K562 (cell line): Measurements from ENCODE around the gene LRRC41. TPM values are rescaled to one million over a fixed set of nuclear protein-coding genes. Genes with fewer than 3 reads are reported as not detected.

Experiments
- CBX8 ChIP-seq: fragments of 200-600 bp; sonication (generic); IDR thresholded peaks from 2 replicates; pipeline ENCODE4 v1.6.1; 2012; ENCODE audit warnings: borderline replicate concordance, mixed run types, low read depth, mild to moderate bottlenecking, moderate library complexity, mixed read lengths, low read length, control low read depth, inconsistent platforms; ENCODE audit not compliant: poor library complexity, severe bottlenecking; ENCODE audit errors: extremely low read depth
- CC2D1A ChIP-seq: fragments of 450-650 bp; IDR thresholded peaks from 2 replicates; pipeline ENCODE4 v1.6.1; 2017; ENCODE audit warnings: mild to moderate bottlenecking
- CEBPG ChIP-seq, 3 experiments: fragments of 200-800 bp in 1 of 3; sonication (Bioruptor generic) in 1 of 3; sonication (generic) in 1 of 3; formaldehyde crosslinking in 1 of 3; IDR thresholded peaks in 2 of 3; conservative IDR thresholded peaks in 1 of 3; 2 replicates each; pipeline versions ENCODE4 v1.6.1 to v1.8.0; 2016 to 2022; ENCODE audit warnings: missing compliant biosample characterization in 2 of 3, missing genetic modification characterization in 2 of 3, mild to moderate bottlenecking in 1 of 3, missing genetic modification reagents in 1 of 3
- E2F3 ChIP-seq: fragments of 250-450 bp; sonication (Bioruptor Pico); IDR thresholded peaks from 2 replicates; pipeline ENCODE4 v1.4.0; 2020; ENCODE audit warnings: mild to moderate bottlenecking
- MTF1 ChIP-seq: fragments of 250-450 bp; sonication (Bioruptor Pico); IDR thresholded peaks from 2 replicates; pipeline ENCODE4 v1.9.0; 2021; ENCODE audit warnings: moderate library complexity, mild to moderate bottlenecking, inconsistent platforms, borderline replicate concordance
- NFE2L1 ChIP-seq: fragments of 450-650 bp; IDR thresholded peaks from 2 replicates; pipeline ENCODE4 v1.6.1; 2016; ENCODE audit warnings: missing genetic modification characterization, low read depth, mild to moderate bottlenecking, missing compliant biosample characterization, moderate library complexity, borderline replicate concordance
- NFRKB ChIP-seq: fragments of 450-650 bp; IDR thresholded peaks from 2 replicates; pipeline ENCODE4 v1.6.1; 2016; ENCODE audit warnings: low read depth
- POLR2G ChIP-seq: fragments of 200-400 bp; formaldehyde crosslinking; IDR thresholded peaks from 2 replicates; pipeline ENCODE4 v1.6.1; 2017; ENCODE audit warnings: low read depth, mild to moderate bottlenecking, antibody characterized with exemption, low read length, moderate library complexity
- POLR3G ChIP-seq: IDR thresholded peaks from 2 replicates; pipeline ENCODE4 v1.6.1; 2011; ENCODE audit not compliant: insufficient read length, insufficient replicate concordance; ENCODE audit errors: extremely low read depth
- PREB ChIP-seq: sonication (generic); formaldehyde crosslinking; IDR thresholded peaks from 2 replicates; pipeline ENCODE4 v1.8.1; 2023; ENCODE audit warnings: mild to moderate bottlenecking, missing genetic modification reagents
- PTTG1 ChIP-seq: fragments of 450-650 bp; IDR thresholded peaks from 2 replicates; pipeline ENCODE4 v1.6.1; 2016; ENCODE audit warnings: low read depth, mild to moderate bottlenecking, missing genetic modification characterization, missing compliant biosample characterization
- RBBP5 ChIP-seq: fragments of 200-600 bp; sonication (generic); IDR thresholded peaks from 2 replicates; pipeline ENCODE4 v1.6.1; 2012; ENCODE audit warnings: borderline replicate concordance, mild to moderate bottlenecking, low read length, control low read depth, inconsistent platforms; ENCODE audit not compliant: insufficient read depth, poor library complexity, severe bottlenecking
- RREB1 ChIP-seq: fragments of 250-450 bp; sonication (Bioruptor Pico); IDR thresholded peaks from 2 replicates; pipeline ENCODE4 v1.4.0; 2020
- SRSF3 ChIP-seq: fragments of 200-400 bp; formaldehyde crosslinking; IDR thresholded peaks from 2 replicates; pipeline ENCODE4 v1.6.1; 2016; ENCODE audit warnings: mild to moderate bottlenecking, low read length, moderate library complexity; ENCODE audit not compliant: insufficient read depth
- ZNF311 ChIP-seq: fragments of 250-450 bp; sonication (Bioruptor Pico); IDR thresholded peaks from 2 replicates; pipeline ENCODE4 v1.4.0; 2020; ENCODE audit warnings: mild to moderate bottlenecking, moderate library complexity
- ZNF384 ChIP-seq: IDR thresholded peaks from 2 replicates; pipeline ENCODE4 v1.6.1; 2012; ENCODE audit warnings: low read depth, low read length, improper control_type of control experiment
- ZNF507 ChIP-seq: conservative IDR thresholded peaks from 2 replicates; pipeline ENCODE4 v1.6.1; 2017; ENCODE audit warnings: missing genetic modification characterization, missing compliant biosample characterization
- polyA plus RNA-seq, 8 experiments: library from polyadenylated mRNA; depleted of rRNA in 4 of 8; stranded (reverse) in 5 of 8; unstranded in 3 of 8; fragments of >200 nt; fragmentation: Nextera tagmentation in 2 of 8; fragmentation: Illumina TruSeq in 1 of 8; extraction: Ambion mirVana in 2 of 8; extraction: Trizol in 1 of 8; gene quantifications; 2 replicates each; pipeline versions ENCODE4 v1.2.1 to v1.2.3, GENCODE V29; 2011 to 2014; ENCODE audit warnings: inconsistent platforms in 1 of 8, missing spikeins in 1 of 8
- total RNA-seq, 7 experiments: library from RNA; depleted of rRNA in 6 of 7; stranded (reverse); fragments of >200 nt in 6 of 7; fragmentation: Illumina TruSeq in 2 of 7; extraction: Trizol in 2 of 7; gene quantifications; 2 replicates each; pipeline versions ENCODE4 v1.2.1 to v1.2.3, GENCODE V29; 2011 to 2021; ENCODE audit warnings: low replicate concordance in 1 of 7
- TF ChIP-seq, protein P1 (sequence below): fragments of 250-450 bp; sonication (Bioruptor Pico); IDR thresholded peaks from 2 replicates; pipeline ENCODE4 v1.8.0; 2021; ENCODE audit warnings: mild to moderate bottlenecking, moderate library complexity

The LRRC41 gene
- total and polyA plus RNA-seq, 9 of the 15 experiments (the other 6 are each of a cell fraction or from before 2014, with no cell fraction given), result 10.5 to 64.7 (median 44.2) TPM

DNA sequence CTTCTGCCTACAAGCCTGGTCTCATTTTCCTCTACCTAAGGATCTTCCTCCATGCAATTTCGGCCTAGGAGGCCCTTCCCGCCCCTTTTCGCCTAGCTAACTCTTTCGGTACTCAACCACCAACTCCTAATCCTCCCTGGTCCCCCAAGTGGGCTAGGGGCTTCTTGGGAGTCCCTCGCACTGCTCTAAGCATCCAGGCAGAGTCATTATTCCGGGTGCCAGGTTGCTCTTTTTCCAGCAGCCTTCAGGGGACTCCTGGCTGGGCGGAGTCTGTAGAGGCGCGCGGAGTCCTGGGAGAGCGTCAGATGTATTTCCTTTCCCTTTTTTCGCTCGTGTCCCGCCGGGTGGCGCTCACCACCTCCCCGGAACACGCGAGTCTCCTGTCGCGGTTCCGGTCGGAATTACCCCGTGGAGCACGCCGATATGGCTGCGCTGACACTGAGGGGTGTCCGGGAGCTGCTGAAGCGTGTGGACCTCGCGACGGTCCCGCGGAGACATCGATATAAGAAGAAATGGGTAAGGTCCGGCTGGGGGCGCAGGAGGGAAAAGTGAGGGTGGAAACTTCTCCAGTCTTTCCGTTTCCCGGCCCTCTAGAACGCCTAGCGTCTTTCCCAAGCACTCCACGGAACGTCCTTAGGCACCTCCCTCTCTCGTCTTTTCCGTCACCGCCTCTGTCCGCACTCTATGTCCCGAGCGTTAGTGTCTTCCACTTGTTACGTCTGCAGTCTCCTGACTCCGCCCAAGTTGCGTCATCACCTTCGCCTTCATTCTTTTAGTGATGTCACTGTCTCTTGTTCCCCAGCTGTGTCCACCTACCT is 37.2 kb upstream of the LRRC41 start, which contains the start of gene NSUN4 (continued):
- TF ChIP-seq CBX8, result no peak
- TF ChIP-seq RREB1 (CRISPR knock-in tag), result peak; percentile 26; the same call in 1 of the 2 replicates
- TF ChIP-seq ZNF384, result peak; percentile 75
- no peak for TF ChIP-seq MTF1
- peak; percentile 95 for TF ChIP-seq POLR2G
- peak; percentile 97 for TF ChIP-seq CEBPG (CRISPR knock-in tag; IDR thresholded peaks at IDR 0.05)
- peak; percentile 99 for TF ChIP-seq CEBPG (tag; conservative IDR thresholded peaks at IDR 0.05 in 1 of 2, IDR thresholded peaks at IDR 0.05 in 1 of 2)
- TF ChIP-seq PREB (CRISPR knock-in tag), result no peak
- peak; percentile 97 for TF ChIP-seq NFRKB
- TF ChIP-seq POLR3G, result no peak
- TF ChIP-seq CC2D1A, result 0 out of 2 replicates have a peak, but pooled peaks have one; percentile 13
- TF ChIP-seq NFE2L1, result no peak
- no peak for TF ChIP-seq PTTG1 (tag)
- peak; percentile 53 for TF ChIP-seq E2F3
- peak; percentile 94 for TF ChIP-seq RBBP5
- no peak for TF ChIP-seq ZNF507 (tag)
- TF ChIP-seq, protein P1, sequence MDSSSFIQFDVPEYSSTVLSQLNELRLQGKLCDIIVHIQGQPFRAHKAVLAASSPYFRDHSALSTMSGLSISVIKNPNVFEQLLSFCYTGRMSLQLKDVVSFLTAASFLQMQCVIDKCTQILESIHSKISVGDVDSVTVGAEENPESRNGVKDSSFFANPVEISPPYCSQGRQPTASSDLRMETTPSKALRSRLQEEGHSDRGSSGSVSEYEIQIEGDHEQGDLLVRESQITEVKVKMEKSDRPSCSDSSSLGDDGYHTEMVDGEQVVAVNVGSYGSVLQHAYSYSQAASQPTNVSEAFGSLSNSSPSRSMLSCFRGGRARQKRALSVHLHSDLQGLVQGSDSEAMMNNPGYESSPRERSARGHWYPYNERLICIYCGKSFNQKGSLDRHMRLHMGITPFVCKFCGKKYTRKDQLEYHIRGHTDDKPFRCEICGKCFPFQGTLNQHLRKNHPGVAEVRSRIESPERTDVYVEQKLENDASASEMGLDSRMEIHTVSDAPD (CRISPR knock-in tag), result no peak
- TF ChIP-seq ZNF311 (CRISPR knock-in tag), result no peak
- TF ChIP-seq SRSF3, result no peak
